Endothelial cell of umbilical vein (primary cell): ENCODE results near the gene TLNRD1. TPM values are rescaled to one million over a fixed set of nuclear protein-coding genes. Genes with fewer than 3 reads are reported as not detected.

Experiments used
- BruUV-seq: library from RNA; stranded (reverse); fragments of 400-500 nt; replicated peaks from 2 replicates; lab custom pipeline; 2021; lab: Mats Ljungman, UMichigan
- CTCF ChIA-PET: fragments of 300-600, 350-600 bp; sonication (Branson Sonifier 250); formaldehyde crosslinking; loops from one replicate; lab custom pipeline; 2021; ENCODE audit warnings: antibody characterized with exemption, inconsistent platforms; lab: Charles Lee
- POLR2A ChIA-PET: fragments of 300-600, 350-600 bp; sonication (Branson Sonifier 250); formaldehyde crosslinking; loops from one replicate; lab custom pipeline; 2021; ENCODE audit warnings: antibody characterized with exemption, inconsistent platforms; lab: Charles Lee
- DNase-seq: peaks from one replicate; pipeline ENCODE4 v3.0.0-alpha.2; 2011; ENCODE audit warnings: low read depth, low spot score
- FAIRE-seq: peaks from 2 replicates; lab custom pipeline; 2011; peaks lifted over from hg19 to GRCh38; lab: Jason Lieb, UNC
- H2AFZ ChIP-seq: 2 replicates; pipeline ENCODE4 v1.6.0; 2012; ENCODE audit warnings: low read depth, low read length, control low read depth, inconsistent platforms
- H3K27ac ChIP-seq: 2 replicates; pipeline ENCODE4 v1.5.1; 2011; ENCODE audit warnings: low read depth, mild to moderate bottlenecking, control low read depth, low read length, moderate library complexity; ENCODE audit not compliant: insufficient read depth
- H3K27me3 ChIP-seq, 2 experiments: 2 replicates each; pipeline versions ENCODE4 v1.6.0 to v1.6.1; 2011; ENCODE audit warnings: low read length in 2 of 2, mixed read lengths in 1 of 2; ENCODE audit not compliant: control insufficient read depth in 2 of 2, insufficient read depth in 2 of 2
- H3K36me3 ChIP-seq, 2 experiments: 2 replicates in 1 of 2; 3 replicates in 1 of 2; pipeline ENCODE4 v1.5.1; 2011; ENCODE audit warnings: low read length in 2 of 2, mild to moderate bottlenecking in 1 of 2, moderate library complexity in 1 of 2; ENCODE audit not compliant: control insufficient read depth in 2 of 2, insufficient read depth in 2 of 2; ENCODE audit errors: extremely low read depth in 1 of 2
- H3K4me1 ChIP-seq: 3 replicates; pipeline ENCODE4 v1.5.1; 2011; ENCODE audit warnings: mild to moderate bottlenecking, low read length; ENCODE audit not compliant: control insufficient read depth, insufficient read depth; ENCODE audit errors: extremely low read depth
- H3K4me2 ChIP-seq: 2 replicates; pipeline ENCODE4 v1.6.1; 2011; ENCODE audit warnings: low read length, control low read depth, mixed read lengths; ENCODE audit not compliant: insufficient read depth
- H3K4me3 ChIP-seq, 3 experiments: fragments of 200-600 bp in 1 of 3; sonication (generic), shearing (Covaris generic) in 1 of 3; replicated peaks in 1 of 3; 2 replicates each; pipeline ENCODE4 v1.5.1; 2011 to 2016; ENCODE audit warnings: control low read depth in 3 of 3, low read length in 3 of 3, mild to moderate bottlenecking in 2 of 3, inconsistent platforms in 1 of 3, low read depth in 1 of 3, moderate library complexity in 1 of 3; ENCODE audit not compliant: insufficient read depth in 1 of 3
- H3K79me2 ChIP-seq: 2 replicates; pipeline ENCODE4 v1.6.0; 2012; ENCODE audit warnings: low read length, inconsistent platforms; ENCODE audit not compliant: control insufficient read depth, insufficient read depth
- H3K9ac ChIP-seq: replicated peaks from 2 replicates; pipeline ENCODE3; 2011; ENCODE audit warnings: low read length, control low read depth; ENCODE audit not compliant: insufficient read depth; ENCODE audit errors: extremely low read depth
- H3K9me1 ChIP-seq: replicated peaks from 3 replicates; pipeline ENCODE4 v1.6.0; 2011; ENCODE audit warnings: mild to moderate bottlenecking, low read length; ENCODE audit not compliant: control insufficient read depth, insufficient read depth; ENCODE audit errors: extremely low read depth
- H3K9me3 ChIP-seq: replicated peaks from 2 replicates; pipeline ENCODE4 v1.5.1; 2012; ENCODE audit warnings: low read length, inconsistent platforms; ENCODE audit not compliant: control insufficient read depth, insufficient read depth
- H4K20me1 ChIP-seq: replicated peaks from 2 replicates; pipeline ENCODE3; 2011; ENCODE audit warnings: mild to moderate bottlenecking, low read length; ENCODE audit not compliant: control insufficient read depth, insufficient read depth; ENCODE audit errors: extremely low read depth
- EZH2 ChIP-seq: IDR thresholded peaks from 2 replicates; pipeline ENCODE4 v1.6.1; 2012; ENCODE audit warnings: borderline replicate concordance, low read depth, mild to moderate bottlenecking, moderate library complexity, low read length, inconsistent platforms; ENCODE audit not compliant: severe bottlenecking
- FOS ChIP-seq: IDR thresholded peaks from 2 replicates; pipeline ENCODE4 v1.6.1; 2011; ENCODE audit warnings: mild to moderate bottlenecking, low read length, moderate library complexity, borderline replicate concordance; ENCODE audit not compliant: insufficient read depth
- POLR2AphosphoS5 ChIP-seq: IDR thresholded peaks from 2 replicates; pipeline ENCODE4 v1.6.1; 2012; ENCODE audit warnings: low read depth, mild to moderate bottlenecking, control low read depth, low read length, moderate library complexity; ENCODE audit not compliant: insufficient read depth
- dilution Hi-C: fragments of 300-500 bp; cut with MboI; formaldehyde crosslinking; loops from one replicate; pipeline ENCODE4 v1.15.0; 2019; ENCODE audit warnings: low sequenced_read_pairs; ENCODE audit not compliant: extremely low pct_ligation_motif_present
- intact Hi-C: fragments of 100-400 bp; cut with micrococcal nuclease; formaldehyde crosslinking; loops from one replicate; pipeline ENCODE4 v1.10.0; 2022
- polyA plus RNA-seq, 4 experiments: library from polyadenylated mRNA; depleted of rRNA in 3 of 4; stranded (reverse) in 3 of 4; unstranded in 1 of 4; fragments of >200 nt; gene quantifications; 2 replicates each; pipeline versions ENCODE4 v1.2.1 to v1.2.3, GENCODE V29; 2011 to 2012; ENCODE audit warnings: missing spikeins in 1 of 4
- total RNA-seq: library from RNA; stranded (reverse); gene quantifications from 2 replicates; pipeline ENCODE4 v1.2.3, GENCODE V29; 2021
- TF ChIP-seq, protein P1 (sequence below), 2 donors: IDR thresholded peaks; 1 replicate in 1 of 2; 2 replicates in 1 of 2; pipeline ENCODE4 v1.5.1; 2011; ENCODE audit warnings: low read length in 2 of 2, mild to moderate bottlenecking in 2 of 2, moderate library complexity in 2 of 2, control low read depth in 1 of 2, inconsistent platforms in 1 of 2, low read depth in 1 of 2; ENCODE audit not compliant: insufficient read depth in 1 of 2; ENCODE audit errors: extremely low read depth in 1 of 2
- TF ChIP-seq, protein P2 (sequence below): IDR thresholded peaks from 2 replicates; pipeline ENCODE4 v1.6.1; 2011; ENCODE audit not compliant: insufficient read depth, insufficient read length

Gene TLNRD1
- total and polyA plus RNA-seq, 2 donors (not counting 3 experiments of a cell fraction or from before 2014, with no cell fraction given): 17.8 to 33.0 TPM

DNA sequence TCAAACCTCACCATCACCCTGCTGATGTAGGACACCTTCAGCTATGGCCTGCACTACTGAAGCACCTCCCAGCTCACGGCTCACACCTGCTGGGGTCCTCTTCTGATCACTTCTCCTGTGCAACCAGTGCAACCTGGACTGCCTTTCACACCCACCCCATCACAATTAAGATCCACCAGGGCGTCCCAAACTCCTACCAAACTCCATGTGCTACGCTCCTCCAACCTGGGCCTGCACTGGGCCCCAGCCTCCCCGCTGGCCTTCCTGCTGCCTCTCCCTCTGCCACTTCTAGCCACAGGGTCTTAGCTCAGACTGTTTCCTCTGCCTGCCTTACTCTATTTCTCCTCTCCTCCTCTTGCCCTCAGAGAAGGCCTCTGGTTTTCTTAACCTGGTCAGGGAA lies 23.9 kb upstream of the TLNRD1 start:
- BruUV-seq: no TSS peak
- Histone ChIP-seq H3K27me3 (no peaks in the 10 kb centered on the region), H3K4me1 (peaks cover 10% of the 10 kb centered on the region), H3K9me3 (no peaks in the 10 kb centered on the region), H3K4me2 (no peak overlapping the region), H3K4me3 (no peak overlapping the region), H3K36me3 (peaks cover 4 to 5% of the 10 kb centered on the region in 2 experiments), H3K27ac (no peak overlapping the region), H3K79me2 (peaks cover 2% of the 10 kb centered on the region), H3K9me1 (no peaks in the 10 kb centered on the region), H4K20me1 (no peaks in the 10 kb centered on the region), H3K9ac (no peak overlapping the region), H2AFZ (no peak overlapping the region)
- FAIRE-seq (no peak), DNase-seq (no peak)
- TF ChIP-seq, protein P1, sequence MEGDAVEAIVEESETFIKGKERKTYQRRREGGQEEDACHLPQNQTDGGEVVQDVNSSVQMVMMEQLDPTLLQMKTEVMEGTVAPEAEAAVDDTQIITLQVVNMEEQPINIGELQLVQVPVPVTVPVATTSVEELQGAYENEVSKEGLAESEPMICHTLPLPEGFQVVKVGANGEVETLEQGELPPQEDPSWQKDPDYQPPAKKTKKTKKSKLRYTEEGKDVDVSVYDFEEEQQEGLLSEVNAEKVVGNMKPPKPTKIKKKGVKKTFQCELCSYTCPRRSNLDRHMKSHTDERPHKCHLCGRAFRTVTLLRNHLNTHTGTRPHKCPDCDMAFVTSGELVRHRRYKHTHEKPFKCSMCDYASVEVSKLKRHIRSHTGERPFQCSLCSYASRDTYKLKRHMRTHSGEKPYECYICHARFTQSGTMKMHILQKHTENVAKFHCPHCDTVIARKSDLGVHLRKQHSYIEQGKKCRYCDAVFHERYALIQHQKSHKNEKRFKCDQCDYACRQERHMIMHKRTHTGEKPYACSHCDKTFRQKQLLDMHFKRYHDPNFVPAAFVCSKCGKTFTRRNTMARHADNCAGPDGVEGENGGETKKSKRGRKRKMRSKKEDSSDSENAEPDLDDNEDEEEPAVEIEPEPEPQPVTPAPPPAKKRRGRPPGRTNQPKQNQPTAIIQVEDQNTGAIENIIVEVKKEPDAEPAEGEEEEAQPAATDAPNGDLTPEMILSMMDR (IDR thresholded peaks at IDR 0.05; ENCODE audit: extremely low read depth in 1 of 2, insufficient read depth in 1 of 2, low read depth in 1 of 2, low read length in 2 of 2): no peak
- no peak for TF ChIP-seq POLR2AphosphoS5
- TF ChIP-seq, protein P2, sequence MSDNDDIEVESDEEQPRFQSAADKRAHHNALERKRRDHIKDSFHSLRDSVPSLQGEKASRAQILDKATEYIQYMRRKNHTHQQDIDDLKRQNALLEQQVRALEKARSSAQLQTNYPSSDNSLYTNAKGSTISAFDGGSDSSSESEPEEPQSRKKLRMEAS: no peak
- TF ChIP-seq FOS: no peak
- no peak for TF ChIP-seq EZH2
- CTCF ChIA-PET: interaction anchor here (1.5 to 4.6 kb wide), 6 partner anchors 9 to 290 kb away, joined by 5 to 199 read pairs (median 24); no protein-coding TSS in a partner anchor
- dilution Hi-C loops: no loop called here
- intact Hi-C loops: loop anchor here (1.0 kb wide), 3 partner anchors 131 to 289 kb away; no protein-coding TSS in a partner anchor
- POLR2A ChIA-PET: no interaction called here
